ENCODE results near the gene SERPINA5.

GRCh38 chr14:94572637-94573303, 8.5 kb upstream of the SERPINA5 start:
- TF ChIP-seq, protein P1, sequence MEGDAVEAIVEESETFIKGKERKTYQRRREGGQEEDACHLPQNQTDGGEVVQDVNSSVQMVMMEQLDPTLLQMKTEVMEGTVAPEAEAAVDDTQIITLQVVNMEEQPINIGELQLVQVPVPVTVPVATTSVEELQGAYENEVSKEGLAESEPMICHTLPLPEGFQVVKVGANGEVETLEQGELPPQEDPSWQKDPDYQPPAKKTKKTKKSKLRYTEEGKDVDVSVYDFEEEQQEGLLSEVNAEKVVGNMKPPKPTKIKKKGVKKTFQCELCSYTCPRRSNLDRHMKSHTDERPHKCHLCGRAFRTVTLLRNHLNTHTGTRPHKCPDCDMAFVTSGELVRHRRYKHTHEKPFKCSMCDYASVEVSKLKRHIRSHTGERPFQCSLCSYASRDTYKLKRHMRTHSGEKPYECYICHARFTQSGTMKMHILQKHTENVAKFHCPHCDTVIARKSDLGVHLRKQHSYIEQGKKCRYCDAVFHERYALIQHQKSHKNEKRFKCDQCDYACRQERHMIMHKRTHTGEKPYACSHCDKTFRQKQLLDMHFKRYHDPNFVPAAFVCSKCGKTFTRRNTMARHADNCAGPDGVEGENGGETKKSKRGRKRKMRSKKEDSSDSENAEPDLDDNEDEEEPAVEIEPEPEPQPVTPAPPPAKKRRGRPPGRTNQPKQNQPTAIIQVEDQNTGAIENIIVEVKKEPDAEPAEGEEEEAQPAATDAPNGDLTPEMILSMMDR (IDR thresholded peaks at IDR 0.05; ENCODE audit: low read depth, low read length) = no peak
- TF ChIP-seq POLR2A (IDR thresholded peaks at IDR 0.05; ENCODE audit: extremely low read depth, insufficient read length) (no peak), MYC (IDR thresholded peaks at IDR 0.05; ENCODE audit: low read depth, low read length) (no peak), MAX (IDR thresholded peaks at IDR 0.05; ENCODE audit: low read depth, low read length) (no peak)

Measured in NB4 (cell line).